HG03571 (cell line): Measurements from ENCODE around the gene RPS6KA4.

Experiments
- ATAC-seq: cut with Tn5 transposase; IDR thresholded peaks from one replicate; pipeline ENCODE4 v1.9.1; 2021; ENCODE audit not compliant: unreplicated experiment

The RPS6KA4 gene

GRCh38 chr11:64344787-64345186 is 14.2 kb upstream of the RPS6KA4 start:
- ATAC-seq = no peak

- ATAC-seq = no peak
Measured at GRCh38 chr11:64347193-64347867, 11.6 kb upstream of the RPS6KA4 start.

GRCh38 chr11:64348383-64349024 is 10.5 kb upstream of the RPS6KA4 start:
- ATAC-seq = no peak

GRCh38 chr11:64349025-64349387 is 10.0 kb upstream of the RPS6KA4 start:
- no peak for ATAC-seq

- ATAC-seq = no peak
Measured at GRCh38 chr11:64349404-64349803, 9.6 kb upstream of the RPS6KA4 start.

- ATAC-seq = no peak
Measured at GRCh38 chr11:64351136-64351631, 7.8 kb upstream of the RPS6KA4 start.

- no peak for ATAC-seq
Measured at GRCh38 chr11:64352099-64352994, 6.6 kb upstream of the RPS6KA4 start.

GRCh38 chr11:64352995-64353714 is 5.8 kb upstream of the RPS6KA4 start:
- ATAC-seq = no peak

- no peak for ATAC-seq
Measured at GRCh38 chr11:64353715-64354506, 5.1 kb upstream of the RPS6KA4 start.

- no peak for ATAC-seq
Measured at GRCh38 chr11:64355078-64355940, 3.7 kb upstream of the RPS6KA4 start.

GRCh38 chr11:64356498-64357411 is 2.2 kb upstream of the RPS6KA4 start:
- ATAC-seq = no peak

GRCh38 chr11:64357446-64357845 is 1.5 kb upstream of the RPS6KA4 start:
- no peak for ATAC-seq

GRCh38 chr11:64357904-64358535 is 942 bp upstream of the RPS6KA4 start:
- ATAC-seq = no peak

GRCh38 chr11:64358536-64358906 is 441 bp upstream of the RPS6KA4 start:
- ATAC-seq = no peak

- no peak for ATAC-seq
Measured at GRCh38 chr11:64359712-64360445, 917 bp downstream of the RPS6KA4 start.

GRCh38 chr11:64360448-64360921 is 1.5 kb downstream of the RPS6KA4 start:
- ATAC-seq = no peak

- no peak for ATAC-seq
Measured at GRCh38 chr11:64361659-64362058, 2.7 kb downstream of the RPS6KA4 start.
